GM23248 (cell line): ENCODE measurements around the gene LRRC74A. TPM values are rescaled to one million over a fixed set of nuclear protein-coding genes. Genes with fewer than 3 reads are reported as not detected.

ENCODE experiments used
- DNase-seq: peaks from one replicate; pipeline ENCODE4 v3.0.0-alpha.2; 2015
- H2AFZ ChIP-seq: fragments of 200-600 bp; sonication (generic); 2 replicates; pipeline ENCODE4 v1.6.1; 2016; ENCODE audit warnings: antibody characterized with exemption
- H3F3A ChIP-seq: fragments of 200-600 bp; sonication (generic); 2 replicates; pipeline ENCODE4 v1.6.1; 2016; ENCODE audit warnings: mild to moderate bottlenecking, antibody characterized with exemption, mixed run types; ENCODE audit not compliant: insufficient read depth
- H3K27ac ChIP-seq: fragments of 200-600 bp; sonication (generic); 2 replicates; pipeline ENCODE4 v1.5.1; 2016; ENCODE audit warnings: mild to moderate bottlenecking
- H3K27me3 ChIP-seq: fragments of 200-600 bp; sonication (generic); replicated peaks from 2 replicates; pipeline ENCODE4 v1.6.1; 2016; ENCODE audit warnings: mild to moderate bottlenecking; ENCODE audit not compliant: insufficient read depth
- H3K36me3 ChIP-seq: fragments of 200-600 bp; sonication (generic); 2 replicates; pipeline ENCODE4 v1.6.1; 2016; ENCODE audit warnings: low read depth, mild to moderate bottlenecking
- H3K4me1 ChIP-seq: fragments of 200-600 bp; sonication (generic); 2 replicates; pipeline ENCODE4 v1.6.1; 2016; ENCODE audit warnings: mild to moderate bottlenecking; ENCODE audit not compliant: insufficient read depth
- H3K4me2 ChIP-seq: fragments of 200-600 bp; sonication (generic); one replicate; pipeline ENCODE4 v1.6.1; 2016; ENCODE audit warnings: mild to moderate bottlenecking; ENCODE audit not compliant: unreplicated experiment
- H3K4me3 ChIP-seq: fragments of 200-600 bp; sonication (generic); 2 replicates; pipeline ENCODE4 v1.5.1; 2016; ENCODE audit warnings: mild to moderate bottlenecking
- H3K79me2 ChIP-seq: fragments of 200-600 bp; sonication (generic); 2 replicates; pipeline ENCODE4 v1.6.1; 2016; ENCODE audit warnings: mild to moderate bottlenecking; ENCODE audit not compliant: insufficient read depth
- H3K9ac ChIP-seq: fragments of 200-600 bp; sonication (generic); 2 replicates; pipeline ENCODE4 v1.6.1; 2016; ENCODE audit warnings: mild to moderate bottlenecking
- H3K9me2 ChIP-seq: fragments of 200-600 bp; sonication (generic); 2 replicates; pipeline ENCODE4 v1.6.1; 2016; ENCODE audit warnings: mixed run types, mild to moderate bottlenecking, moderate library complexity; ENCODE audit not compliant: insufficient read depth
- H3K9me3 ChIP-seq: fragments of 200-600 bp; sonication (generic); one replicate; pipeline ENCODE4 v1.6.1; 2017; ENCODE audit warnings: low read depth
- H4K20me1 ChIP-seq: fragments of 200-600 bp; sonication (generic); 2 replicates; pipeline ENCODE4 v1.6.0; 2016; ENCODE audit not compliant: insufficient read depth
- EZH2 ChIP-seq: fragments of 200-600 bp; sonication (generic); IDR thresholded peaks from 2 replicates; pipeline ENCODE4 v1.6.1; 2018; ENCODE audit warnings: antibody characterized with exemption, mild to moderate bottlenecking; ENCODE audit not compliant: insufficient read depth, poor library complexity, severe bottlenecking
- EZH2phosphoT487 ChIP-seq: fragments of 200-600 bp; sonication (generic); IDR thresholded peaks from 2 replicates; pipeline ENCODE4 v1.6.1; 2018; ENCODE audit warnings: antibody characterized with exemption, moderate library complexity, mild to moderate bottlenecking, low read depth; ENCODE audit not compliant: insufficient read depth
- WGBS, 2 experiments: methylation state at CpG; one replicate each; pipeline ENCODE4 v1.1.6; 2015 to 2017; ENCODE audit warnings: low lambda C conversion rate in 2 of 2, low coverage in 1 of 2; ENCODE audit errors: missing lambda C conversion rate in 2 of 2; 5-methylcytosine and 5-hydroxymethylcytosine counted together
- in situ Hi-C: fragments of 300-500 bp; cut with MboI; formaldehyde crosslinking; loops from 2 replicates; pipeline ENCODE4 v1.15.0; 2020
- polyA plus RNA-seq: library from polyadenylated mRNA; unstranded; fragments of >200 nt; fragmentation: Nextera tagmentation; extraction: Ambion mirVana; gene quantifications from 2 replicates; pipeline ENCODE4 v1.2.1, GENCODE V29; 2016
- total RNA-seq: library from RNA; depleted of rRNA; stranded (reverse); fragments of >200 nt; shearing (Covaris generic); gene quantifications from 2 replicates; pipeline ENCODE4 v1.2.3, GENCODE V29; 2014; rRNA removed

LRRC74A gene
- total and polyA plus RNA-seq, 2 experiments from 2014 or later, result not detected

- TF ChIP-seq EZH2phosphoT487 (no peak), EZH2 (no peak)
- Histone ChIP-seq H3K27ac (peak overlapping the region; percentile 98), H3K9me3 (no peaks in the 10 kb centered on the region), H3K36me3 (no peaks in the 10 kb centered on the region), H3K79me2 (no peaks in the 10 kb centered on the region), H3K4me2 (peak overlapping the region; percentile 74), H3K4me3 (peak overlapping the region; percentile 41), H3K4me1 (peaks cover 36% of the 10 kb centered on the region), H3K9me2 (no peaks in the 10 kb centered on the region), H3K9ac (peak overlapping the region; percentile 88), H3F3A (peaks cover 20% of the 10 kb centered on the region), H3K27me3 (no peaks in the 10 kb centered on the region), H4K20me1 (no peaks in the 10 kb centered on the region), H2AFZ (no peak overlapping the region)
- in situ Hi-C loops, result loop anchor here (10.0 kb wide), 1 partner anchor 146 kb away; no protein-coding TSS in a partner anchor
- WGBS, 2 experiments, result 0 to 1% methylated on average over 20 of the region's 20 CpGs
- DNase-seq, result peak; percentile 99
Measured at GRCh38 chr14:76918782-76919394, 92.7 kb downstream of the LRRC74A start.

Other genes starting within 250 kb of the LRRC74A start
- 2.6 and 2.9 TPM in 2 replicates for gene VASH1, start 64.9 kb upstream of the LRRC74A start, total RNA-seq
- 2.1 and 2.2 TPM in 2 replicates for gene VASH1, start 64.9 kb upstream of the LRRC74A start, polyA plus RNA-seq
- 3.7 and 7.3 TPM in 2 replicates for gene ANGEL1, start 13.5 kb upstream of the LRRC74A start, total RNA-seq
- gene ANGEL1, start 13.5 kb upstream of the LRRC74A start, polyA plus RNA-seq, result 4.9 TPM in 2 replicates
- gene IRF2BPL, start 202.3 kb downstream of the LRRC74A start, total RNA-seq, result 43.4 and 51.0 TPM in 2 replicates
- 4.8 and 4.9 TPM in 2 replicates for gene IRF2BPL, start 202.3 kb downstream of the LRRC74A start, polyA plus RNA-seq